GM21447 (cell line): Measurements from ENCODE around the gene PSMA7.
A peak's percentile ranks its signal among the peaks of the same experiment; 100 is the strongest.

ENCODE experiments used
- ATAC-seq: cut with Tn5 transposase; IDR thresholded peaks from one replicate; pipeline ENCODE4 v1.9.1; 2021; ENCODE audit not compliant: unreplicated experiment

PSMA7 gene

DNA sequence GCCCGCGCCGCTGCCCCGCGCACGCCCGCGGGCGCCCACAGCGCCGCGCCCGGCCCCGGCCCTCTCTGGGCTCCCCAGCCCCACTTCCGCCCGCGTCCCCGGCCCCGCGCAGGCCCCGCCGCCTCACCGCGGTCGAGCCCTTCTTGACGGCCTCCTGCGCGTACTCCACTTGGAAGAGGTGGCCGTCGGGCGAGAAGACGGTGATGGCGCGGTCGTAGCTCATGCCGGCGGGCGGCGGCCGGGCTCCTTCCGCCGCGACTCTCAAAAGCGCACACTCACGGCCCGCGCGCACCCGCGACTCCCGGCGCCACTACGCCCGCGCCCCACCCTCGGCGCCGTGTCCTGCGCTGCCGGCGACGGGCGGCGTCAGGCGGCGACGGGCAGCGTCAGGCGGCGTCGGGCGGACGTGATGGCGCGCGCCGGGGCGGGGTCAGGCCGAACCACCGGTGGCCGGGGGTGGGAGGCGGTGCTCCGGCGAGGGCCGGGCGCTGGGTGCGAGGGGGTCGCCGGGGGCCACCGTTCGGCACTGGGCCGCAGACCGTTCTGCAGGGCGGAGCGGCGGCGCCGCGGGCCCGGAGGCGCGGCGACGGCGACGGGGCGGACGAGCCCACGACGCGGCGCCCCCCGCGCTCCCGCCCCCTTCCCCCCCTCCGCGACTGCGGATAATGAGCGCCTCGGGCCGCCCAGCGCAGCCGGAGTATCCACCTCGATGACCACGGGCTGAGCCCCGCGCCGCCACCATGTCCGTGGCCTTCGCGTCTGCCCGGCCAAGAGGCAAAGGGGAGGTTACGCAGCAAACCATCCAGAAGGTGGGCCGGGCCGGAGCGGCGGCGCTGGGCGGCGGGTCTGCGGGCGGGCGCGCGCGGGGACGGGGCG is at the start of gene PSMA7, which contains the start of gene SS18L1:
PSMA7 (minus strand) TSS at position 314 of the 876 bp plus-strand sequence; CDS start at position 223, 91 bp downstream.
SS18L1 (plus strand) TSS at position 689 of the 876 bp plus-strand sequence; CDS start at position 741, 52 bp downstream.
- peak; percentile 68 for ATAC-seq

DNA sequence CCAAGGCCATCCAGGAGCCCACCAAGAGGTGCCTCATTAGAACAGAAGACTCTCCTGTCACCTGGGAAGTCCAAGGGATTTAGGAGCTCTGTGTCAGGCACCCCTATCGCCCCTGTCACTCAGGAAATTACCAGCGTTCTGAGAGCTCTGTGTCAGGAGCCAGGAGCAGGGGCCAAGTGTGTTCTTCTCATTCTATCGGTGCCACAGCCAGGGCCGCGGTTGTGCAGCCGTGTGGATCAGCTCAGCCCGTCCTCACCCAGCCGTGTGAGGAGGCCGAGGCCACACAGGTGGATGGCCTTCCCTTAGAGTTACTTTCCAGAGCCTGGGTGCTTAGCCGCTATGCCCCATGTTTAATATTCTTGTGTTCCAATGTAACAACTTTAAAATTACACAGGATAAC is 49.4 kb upstream of the PSMA7 start:
- no peak for ATAC-seq

DNA sequence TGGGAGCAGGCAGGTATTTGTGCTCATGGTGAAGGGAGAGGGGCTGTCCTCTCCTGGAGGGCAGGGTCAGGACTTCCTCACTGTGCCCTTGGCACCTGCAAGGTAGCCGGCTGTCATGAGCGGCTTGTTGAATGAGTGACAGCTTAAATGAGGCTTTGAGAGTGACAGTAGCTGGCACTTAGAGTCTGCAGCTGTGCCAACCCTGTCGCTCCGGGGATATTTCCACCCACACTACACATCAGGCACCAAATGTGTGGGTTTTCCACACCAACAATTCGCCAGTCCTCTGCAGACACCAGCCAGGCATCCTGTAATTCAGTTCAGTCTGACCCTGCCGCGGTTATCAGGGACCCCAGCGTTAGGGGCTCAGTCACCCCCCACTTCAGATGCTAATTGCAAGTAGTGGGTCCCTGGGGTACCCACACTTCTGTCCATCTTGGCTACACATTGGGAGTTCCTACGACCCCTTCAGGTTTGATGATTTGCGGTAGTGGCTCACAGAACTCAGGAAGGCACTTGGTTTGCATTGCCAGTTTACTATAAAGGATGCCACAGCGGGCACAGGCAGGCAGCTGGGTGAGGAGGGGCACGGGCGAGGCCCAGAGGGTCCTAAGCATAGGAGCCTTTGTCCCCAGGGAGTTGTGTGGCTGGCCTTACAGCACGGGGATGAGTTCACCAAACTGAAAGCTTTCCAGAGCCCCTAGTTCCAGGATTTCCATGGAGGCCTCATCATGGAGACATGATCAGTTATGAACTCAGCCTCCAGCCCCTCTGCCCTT is 48.8 kb upstream of the PSMA7 start:
- ATAC-seq, result no peak

DNA sequence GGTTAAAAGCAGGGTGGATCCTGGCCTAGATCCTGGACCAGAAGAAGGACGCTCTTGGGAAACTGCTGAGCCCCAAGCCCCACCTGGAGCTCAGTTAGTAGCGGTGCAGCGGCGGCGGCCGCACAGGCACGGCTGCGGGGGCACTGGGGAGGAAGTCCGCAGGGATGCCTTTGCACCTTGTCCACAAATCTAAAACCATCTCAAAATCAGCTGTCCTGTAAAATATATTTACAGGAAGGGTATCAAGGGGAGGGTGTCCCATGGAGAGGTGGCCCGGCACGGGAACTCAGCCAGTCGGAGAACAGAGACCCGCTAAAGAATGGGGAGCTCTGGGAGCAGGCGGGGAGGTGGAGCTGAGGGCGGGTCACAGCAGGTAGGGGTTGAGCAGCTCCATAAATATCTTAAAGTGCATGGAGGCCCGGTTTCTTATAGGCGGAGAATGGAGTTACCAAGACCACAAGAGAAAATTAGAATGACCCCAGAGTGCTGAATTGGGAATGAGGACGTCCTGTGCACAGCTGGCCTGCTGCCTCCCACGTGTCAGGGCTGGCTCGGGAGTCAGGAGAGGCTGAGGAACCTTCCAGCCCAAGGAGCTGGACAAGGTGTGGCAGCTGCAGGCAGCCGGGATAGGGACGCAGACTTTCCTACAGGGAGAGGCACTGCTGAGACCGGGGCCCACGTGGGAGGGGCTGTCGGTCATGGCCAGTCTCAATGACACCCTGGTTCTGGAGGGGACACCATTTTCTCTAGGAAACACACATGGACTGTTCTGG is 47.6 kb upstream of the PSMA7 start:
- ATAC-seq, result no peak

DNA sequence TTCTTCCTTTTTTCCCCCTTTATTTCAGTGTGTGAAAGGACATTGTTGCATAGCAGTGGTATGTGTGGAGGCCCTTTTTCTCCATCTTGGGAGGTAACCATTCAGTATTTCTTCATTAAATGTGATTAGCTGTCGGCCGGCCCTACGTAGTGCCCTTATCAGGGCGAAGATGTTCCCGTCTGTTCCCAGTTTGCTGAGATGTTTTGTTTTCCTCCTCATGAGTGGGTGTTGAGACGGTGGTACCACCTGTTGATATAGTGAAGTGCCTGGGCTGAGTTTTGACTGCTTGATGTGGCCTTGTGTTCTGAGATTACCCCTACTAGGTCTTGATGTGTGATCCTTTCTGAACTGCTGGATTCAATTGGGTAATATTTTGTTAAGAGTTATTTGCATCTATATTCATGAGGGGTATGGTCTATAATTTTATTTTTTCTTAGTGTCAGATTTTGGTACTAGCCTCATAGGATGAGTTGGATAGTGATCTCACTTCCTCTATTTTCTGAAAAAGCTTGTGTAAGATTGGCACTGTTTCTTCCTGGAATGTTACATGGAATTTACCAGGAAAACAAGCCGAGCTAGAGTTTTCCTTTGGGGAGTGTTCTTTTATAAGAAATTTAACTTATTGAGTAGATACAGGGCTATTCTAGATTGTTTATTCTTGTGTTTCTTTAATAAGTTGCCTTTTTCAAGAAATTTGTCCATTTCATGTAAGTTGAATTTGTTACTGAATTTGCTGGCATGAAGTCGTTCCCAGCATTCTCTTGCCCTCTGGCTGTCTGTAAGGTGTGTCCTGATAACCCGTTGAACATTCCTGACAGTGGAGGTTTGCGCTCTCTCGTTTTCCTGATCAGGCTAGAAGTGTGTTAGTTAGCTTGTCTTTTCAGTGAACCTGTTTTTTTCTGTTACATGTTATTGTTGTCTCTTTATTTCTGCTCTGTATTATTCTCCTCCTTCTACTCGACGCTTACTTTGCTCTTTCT is 44.0 kb upstream of the PSMA7 start:
- no peak for ATAC-seq

DNA sequence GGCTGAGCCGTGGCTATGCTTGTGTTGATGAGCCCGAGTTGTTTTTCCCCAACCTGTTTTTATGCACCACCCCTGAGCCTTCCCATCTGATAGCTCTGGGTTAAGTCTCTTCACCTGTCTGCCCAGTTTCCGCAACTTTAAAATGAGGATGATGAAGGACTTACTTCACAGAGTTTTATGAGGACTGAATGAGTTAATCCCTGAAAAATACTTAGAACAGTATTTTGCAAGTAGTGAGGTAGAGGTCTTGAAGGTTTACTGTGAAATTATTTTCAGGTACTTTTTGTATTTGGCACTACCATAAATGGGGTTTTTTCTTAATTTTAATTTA is 42.9 kb upstream of the PSMA7 start:
- ATAC-seq, result no peak

DNA sequence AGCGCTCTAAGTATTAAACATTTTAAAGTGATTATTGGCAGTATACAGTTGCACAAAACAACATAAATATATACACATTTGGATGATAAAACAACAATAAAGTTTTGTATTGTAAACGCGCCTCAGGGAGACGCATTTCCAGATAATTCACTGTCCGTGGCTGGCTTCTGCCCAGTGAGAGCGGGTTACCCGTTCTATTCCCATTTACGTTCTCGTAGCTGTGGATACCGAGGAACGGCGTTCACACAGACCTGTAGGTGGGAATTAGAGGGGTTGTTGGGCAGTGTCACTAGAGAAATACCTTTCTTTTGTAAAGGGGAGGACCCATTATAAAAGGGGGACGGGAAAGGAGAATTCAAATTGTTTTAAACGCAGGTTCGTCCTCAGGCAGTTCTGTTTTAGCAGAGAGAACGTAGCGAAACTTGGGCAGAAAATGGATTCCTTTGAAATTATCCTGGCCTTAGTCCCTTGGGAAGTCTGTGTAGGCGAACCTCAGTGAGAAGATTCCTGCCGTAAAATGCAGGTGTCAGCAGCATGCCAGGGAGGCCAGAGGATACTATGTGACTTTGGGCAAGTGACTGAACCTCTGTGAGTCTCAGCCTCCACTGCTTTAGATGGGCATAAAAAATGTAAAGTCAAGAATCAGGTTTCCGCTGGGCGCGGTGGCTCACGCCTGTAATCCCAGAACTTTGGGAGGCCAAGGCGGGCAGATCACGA is 40.4 kb upstream of the PSMA7 start:
- no peak for ATAC-seq

DNA sequence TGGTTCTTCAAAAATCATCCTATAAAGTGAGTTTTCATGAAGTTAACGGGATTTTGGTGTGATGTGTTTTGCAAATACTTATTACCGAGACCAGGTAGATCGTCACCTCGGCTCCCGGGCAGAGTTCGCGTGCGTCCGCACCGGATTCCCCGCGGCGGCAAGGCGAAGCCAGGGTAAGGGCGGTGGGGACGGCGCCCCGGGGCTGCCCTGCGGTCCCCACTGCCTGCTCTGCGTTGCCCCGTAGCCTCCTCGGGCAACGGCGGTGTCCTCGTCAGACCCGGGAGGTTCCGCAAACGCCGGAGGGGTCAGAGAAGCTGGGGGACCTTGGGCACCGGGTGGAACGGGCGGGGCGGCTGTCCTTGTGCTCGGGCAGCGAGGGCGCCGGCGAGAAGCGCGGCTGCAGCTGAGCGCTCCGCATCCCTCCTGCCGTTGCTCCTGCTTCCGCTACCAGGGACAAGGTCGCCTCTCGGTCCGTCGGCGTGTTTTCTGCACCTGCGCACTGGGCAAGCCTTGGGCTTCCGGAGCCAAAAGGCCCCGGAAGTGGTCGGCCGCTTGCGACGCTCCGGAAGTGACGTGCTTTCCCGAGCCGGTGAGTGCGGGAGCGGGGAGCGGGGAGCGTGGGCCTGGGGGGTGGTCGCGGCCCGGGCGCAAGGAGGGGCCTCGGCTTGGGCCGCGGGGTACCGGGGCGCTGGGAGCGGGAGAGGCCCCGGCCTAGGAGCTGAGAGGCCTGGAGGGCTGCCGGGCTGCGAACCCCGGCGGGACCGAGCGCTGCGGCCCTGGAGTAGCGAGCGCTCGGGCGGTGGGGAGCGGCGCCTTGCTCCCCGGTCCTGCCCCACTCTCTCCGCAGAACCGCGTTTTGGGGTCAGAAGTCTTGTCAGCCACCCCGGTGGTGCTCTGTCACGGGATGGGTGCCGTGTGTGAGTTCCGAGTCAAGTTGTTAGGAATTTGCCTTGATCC is 39.6 kb upstream of the PSMA7 start, which contains the start of gene MTG2:
MTG2 (plus strand) TSS at position 560 of the 957 bp plus-strand sequence. CDS start 10,393 bp downstream, outside the sequence.
- peak; percentile 93 for ATAC-seq

DNA sequence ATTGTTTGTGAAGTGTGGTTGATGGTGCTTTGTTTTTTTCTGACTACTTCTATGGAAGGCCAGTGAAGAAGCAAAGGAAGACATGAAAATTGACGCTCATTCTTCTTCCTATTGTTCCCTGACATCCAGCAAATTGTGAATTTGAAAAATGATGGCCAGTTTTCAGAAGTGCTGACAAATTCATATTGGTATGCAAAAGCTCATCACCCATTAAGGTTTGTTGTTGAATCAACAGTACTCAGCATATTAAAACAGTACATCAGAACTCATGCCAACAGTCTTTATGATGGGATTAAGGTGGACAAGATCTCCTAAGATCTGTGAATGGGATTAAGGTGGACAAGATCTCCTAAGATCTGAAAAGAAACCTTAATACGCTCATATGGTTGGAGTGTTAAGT is 38.6 kb upstream of the PSMA7 start:
- no peak for ATAC-seq

DNA sequence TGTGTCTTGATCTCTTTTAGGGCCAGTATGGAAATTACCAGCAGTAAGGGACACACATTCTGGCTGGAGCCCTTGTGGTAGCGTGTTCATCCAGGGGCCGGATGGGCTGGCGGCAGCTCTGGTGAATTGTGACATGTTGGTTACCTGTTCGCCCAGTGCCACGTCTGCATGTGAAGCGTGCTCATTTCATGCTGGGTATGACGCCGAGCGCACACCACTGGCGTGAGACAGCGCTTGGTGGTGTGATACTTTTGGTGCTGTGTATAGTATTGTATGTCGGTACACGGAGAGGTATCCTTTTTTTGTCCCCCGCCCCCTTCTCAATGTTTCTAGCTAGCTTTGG is 35.9 kb upstream of the PSMA7 start:
- ATAC-seq, result no peak

DNA sequence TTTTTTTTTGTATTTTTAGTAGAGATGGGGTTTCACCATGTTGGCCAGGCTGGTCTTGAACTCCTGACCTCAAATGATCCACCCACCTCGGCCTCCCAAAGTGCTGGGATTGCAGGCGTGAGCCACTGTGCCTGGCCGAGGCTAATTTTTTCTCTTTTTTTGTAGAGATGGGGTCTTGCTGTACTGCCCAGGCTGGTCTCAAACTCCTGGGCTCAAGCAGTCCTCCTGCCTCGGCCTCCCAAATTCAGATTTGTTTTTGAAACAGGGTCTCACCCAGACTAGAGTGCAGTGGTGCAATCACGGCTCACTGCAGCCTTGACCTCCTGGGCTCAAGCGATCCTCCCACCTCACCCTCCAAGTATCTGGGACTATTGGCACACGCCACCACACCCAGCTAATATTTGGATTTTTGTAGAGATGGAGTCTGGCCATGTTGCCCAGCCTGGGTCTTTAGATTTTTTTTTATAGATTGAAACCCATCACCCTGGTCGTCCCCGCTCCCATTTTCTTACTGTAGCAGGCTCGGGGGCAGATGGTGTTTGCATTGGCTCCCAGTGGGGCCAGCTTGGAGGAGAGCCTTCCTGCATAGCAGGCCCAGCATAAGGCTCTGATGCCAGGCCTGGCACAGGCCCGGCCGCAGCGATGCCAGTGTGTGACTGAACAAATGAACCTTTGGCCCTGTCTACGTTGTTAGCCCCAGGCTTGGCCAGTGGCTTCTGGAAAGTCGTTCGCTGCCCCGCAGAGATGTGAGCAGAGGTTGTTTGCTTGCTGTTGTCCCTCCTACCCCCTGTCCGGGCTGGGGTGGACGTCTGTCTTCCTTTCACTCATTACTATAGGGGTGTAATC is 35.3 kb upstream of the PSMA7 start:
- ATAC-seq, result no peak

DNA sequence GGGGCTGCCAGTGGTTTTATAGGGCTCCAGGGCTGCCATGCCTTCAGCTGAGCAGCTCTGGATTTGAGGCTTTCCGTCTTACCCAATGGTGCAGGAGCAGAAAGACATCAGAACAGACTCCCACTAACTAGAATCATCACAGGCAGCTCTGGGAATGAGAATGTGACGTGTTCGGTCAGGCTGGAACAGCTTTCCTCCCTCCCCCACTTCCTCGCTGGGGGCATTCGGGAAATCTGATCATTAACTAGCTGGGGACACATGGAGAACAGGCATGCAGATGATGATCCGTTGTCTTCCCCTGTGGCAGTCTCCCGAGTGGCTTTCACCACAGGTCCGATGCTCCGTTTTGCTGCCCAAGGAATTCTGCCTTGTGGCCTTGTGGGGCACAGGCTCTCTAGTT is 34.1 kb upstream of the PSMA7 start:
- ATAC-seq, result no peak

DNA sequence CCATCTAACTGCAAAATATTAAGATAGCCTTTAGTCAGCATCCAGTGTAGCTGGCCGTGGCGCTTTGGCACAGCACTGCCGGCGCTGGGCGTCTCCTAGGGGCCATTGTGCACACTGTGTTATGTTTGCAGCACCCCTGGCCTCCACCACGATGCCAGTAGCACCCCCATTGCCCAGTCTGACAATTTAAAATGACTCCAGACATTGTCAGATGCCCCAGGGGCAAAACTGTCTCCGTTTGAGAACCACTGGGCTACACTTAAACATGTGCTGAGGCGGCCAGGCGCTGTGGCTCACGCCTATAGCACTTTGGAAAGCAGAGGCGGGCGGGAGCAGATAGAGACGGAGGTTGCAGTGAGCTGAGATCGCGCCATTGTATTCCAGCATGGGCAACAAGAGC is 33.7 kb upstream of the PSMA7 start:
- no peak for ATAC-seq

DNA sequence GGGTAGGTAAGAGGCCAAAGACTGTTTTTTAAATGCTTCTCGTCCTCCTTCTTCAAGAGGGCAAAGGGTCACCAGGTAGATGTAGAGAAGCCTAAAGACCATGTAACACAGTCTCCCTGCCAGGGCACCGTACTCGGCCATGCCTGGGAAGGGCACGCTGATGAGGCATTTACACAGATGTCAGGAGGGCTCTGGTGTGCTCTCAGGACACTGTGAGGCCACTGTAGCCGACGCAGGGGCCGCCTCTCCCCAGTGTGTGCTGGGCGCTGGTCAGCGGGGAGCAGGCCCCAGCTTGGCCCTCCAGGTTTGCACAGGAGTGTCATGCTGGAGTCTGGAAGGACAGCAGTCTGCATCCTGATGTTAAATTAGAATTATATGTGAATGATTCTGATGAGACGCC is 32.5 kb upstream of the PSMA7 start:
- ATAC-seq, result no peak

DNA sequence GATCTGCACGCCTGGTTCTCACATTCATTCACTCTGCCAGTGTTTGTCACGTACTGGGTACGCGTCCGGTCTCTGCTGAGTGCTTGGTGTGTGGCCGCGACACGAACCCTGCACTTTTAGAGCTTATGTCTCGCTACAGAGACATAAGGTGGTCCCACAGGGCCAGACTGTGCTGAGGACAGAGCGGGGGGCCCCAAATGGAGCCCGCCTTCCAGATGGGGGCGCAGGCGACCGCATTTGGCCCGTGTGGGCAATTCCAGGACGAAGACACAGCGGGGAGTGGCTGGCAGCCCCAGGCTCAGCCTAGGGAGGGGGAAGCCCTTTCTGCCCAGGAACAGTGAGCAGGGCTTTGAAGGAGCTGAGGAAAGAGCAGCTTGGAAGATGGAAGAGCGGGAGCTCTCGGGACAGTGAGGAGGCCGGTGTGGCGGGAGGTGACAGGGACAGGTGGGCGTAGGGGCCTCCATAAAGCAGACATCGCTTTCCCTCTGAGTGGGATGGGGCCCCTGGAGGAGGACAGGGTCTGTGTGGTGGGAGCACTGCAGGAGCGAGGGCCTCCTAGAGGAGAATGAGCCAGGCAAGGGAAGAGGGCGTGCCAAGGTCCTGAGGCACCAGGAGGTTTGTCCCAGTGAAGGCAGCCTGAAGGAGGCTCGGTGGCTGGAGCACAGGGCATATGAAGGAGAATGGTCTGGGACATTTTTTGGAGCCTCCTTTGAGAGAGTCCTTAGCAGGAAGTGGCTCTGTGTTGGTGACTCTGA is 31.9 kb upstream of the PSMA7 start:
- no peak for ATAC-seq

DNA sequence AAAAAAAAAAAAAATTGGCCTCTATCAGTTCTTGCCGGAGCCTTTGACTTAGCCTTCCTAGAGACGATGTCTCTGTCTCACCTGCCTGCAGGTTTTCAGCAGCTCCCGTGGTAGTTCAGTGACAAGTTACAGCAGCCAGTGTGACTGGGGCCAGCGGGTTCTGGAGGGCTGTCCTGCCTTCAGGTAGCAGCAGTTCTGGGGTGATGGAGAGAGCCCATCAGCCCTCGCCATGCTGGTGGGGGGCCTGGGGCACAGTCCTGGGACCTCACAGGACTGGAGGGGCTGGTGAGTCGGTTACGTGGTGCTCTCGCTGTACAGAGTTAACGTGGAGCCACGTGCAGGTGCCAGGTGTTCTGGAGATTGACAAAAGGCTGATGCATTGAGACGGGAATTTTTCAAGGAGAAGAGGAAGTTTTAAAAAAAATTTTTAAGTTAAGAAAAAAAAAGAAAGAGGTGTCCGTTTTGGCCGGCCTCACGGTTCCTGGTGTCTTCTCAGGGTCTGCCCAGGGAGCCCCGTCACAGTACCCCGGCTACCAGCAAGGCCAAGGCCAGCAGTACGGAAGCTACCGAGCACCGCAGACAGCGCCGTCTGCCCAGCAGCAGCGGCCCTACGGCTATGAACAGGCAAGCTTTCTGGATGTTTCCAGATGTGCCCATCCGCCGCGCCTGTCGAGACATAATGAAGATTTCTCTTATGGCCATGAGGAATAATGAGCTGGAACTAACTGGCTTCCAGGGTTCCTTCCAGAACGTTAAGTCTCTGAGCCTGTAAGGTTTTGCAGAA is 31.0 kb upstream of the PSMA7 start:
- ATAC-seq, result no peak
